ENCODE measurements around the gene TIMMDC1. TPM values are rescaled to one million over a fixed set of nuclear protein-coding genes. Genes with fewer than 3 reads are reported as not detected.

TIMMDC1 gene
- total and polyA plus RNA-seq, 2 of the 4 experiments (the other 2 are of a cell fraction): 52.5 to 56.6 TPM

DNA sequence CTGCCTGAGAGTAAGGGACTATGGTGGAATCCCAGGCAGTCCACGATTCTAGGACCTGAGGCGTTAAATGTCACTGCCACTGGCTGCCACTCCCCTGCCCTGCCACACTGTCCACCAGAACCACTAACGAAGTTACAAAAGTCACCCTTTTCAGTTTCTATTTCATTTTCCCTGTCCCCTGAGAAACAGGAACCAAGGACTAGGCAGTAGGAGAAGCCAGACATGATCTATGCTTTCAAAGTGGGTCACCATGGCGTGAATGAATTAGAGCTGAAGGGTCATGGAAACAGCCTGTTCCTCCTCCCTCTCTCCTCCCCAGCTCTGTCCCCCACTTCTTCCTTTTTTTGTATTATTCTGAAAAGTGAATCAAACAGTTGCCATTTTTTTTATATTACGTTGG, 71.9 kb downstream of the TIMMDC1 start:
- no peak for ATAC-seq (ENCODE audit: low read depth)

More for the DNA sequence above, 71.9 kb downstream of the TIMMDC1 start:
- no peak overlapping the region for H3K27ac ChIP-seq (ENCODE audit: insufficient read depth, low read length)
- no peak overlapping the region for H3K4ac ChIP-seq (ENCODE audit: low read depth, low read length)
- no peak overlapping the region for H2BK20ac ChIP-seq (ENCODE audit: low read depth, low read length)
- H4K91ac ChIP-seq (ENCODE audit: insufficient read depth, low read depth, low read length): no peak overlapping the region
- CTCF ChIA-PET: no interaction called here
- H2BK120ac ChIP-seq (ENCODE audit: low read depth, low read length): no peak overlapping the region
- no peaks in the 10 kb centered on the region for H3K79me1 ChIP-seq (ENCODE audit: low read depth in 1 of 2, low read length in 2 of 2)
- H3K9me1 ChIP-seq (ENCODE audit: insufficient read depth, low read length): no peaks in the 10 kb centered on the region
- H2BK5ac ChIP-seq (ENCODE audit: low read depth, low read length, poor library complexity, severe bottlenecking): no peak overlapping the region
- TF ChIP-seq, protein P1, sequence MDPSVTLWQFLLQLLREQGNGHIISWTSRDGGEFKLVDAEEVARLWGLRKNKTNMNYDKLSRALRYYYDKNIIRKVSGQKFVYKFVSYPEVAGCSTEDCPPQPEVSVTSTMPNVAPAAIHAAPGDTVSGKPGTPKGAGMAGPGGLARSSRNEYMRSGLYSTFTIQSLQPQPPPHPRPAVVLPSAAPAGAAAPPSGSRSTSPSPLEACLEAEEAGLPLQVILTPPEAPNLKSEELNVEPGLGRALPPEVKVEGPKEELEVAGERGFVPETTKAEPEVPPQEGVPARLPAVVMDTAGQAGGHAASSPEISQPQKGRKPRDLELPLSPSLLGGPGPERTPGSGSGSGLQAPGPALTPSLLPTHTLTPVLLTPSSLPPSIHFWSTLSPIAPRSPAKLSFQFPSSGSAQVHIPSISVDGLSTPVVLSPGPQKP (IDR thresholded peaks at IDR 0.05; ENCODE audit: borderline replicate concordance, low read depth, low read length): no peak
- TF ChIP-seq MAZ (IDR thresholded peaks at IDR 0.05; ENCODE audit: borderline replicate concordance, low read depth, low read length): no peak
- TF ChIP-seq SMC3 (IDR thresholded peaks at IDR 0.05; ENCODE audit: low read depth, low read length): no peak
- no peak for TF ChIP-seq RAD21 (IDR thresholded peaks at IDR 0.05; ENCODE audit: low read length)
- no peak for TF ChIP-seq CHD1 (IDR thresholded peaks at IDR 0.05; ENCODE audit: low read depth, low read length)
- TF ChIP-seq RCOR1 (IDR thresholded peaks at IDR 0.05; ENCODE audit: insufficient replicate concordance, low read length): no peak
- no peak for TF ChIP-seq MAFK (IDR thresholded peaks at IDR 0.05; ENCODE audit: low read depth, low read length)
- no peak for TF ChIP-seq CEBPB (IDR thresholded peaks at IDR 0.05; ENCODE audit: low read depth, low read length)
- TF ChIP-seq POLR2A (IDR thresholded peaks at IDR 0.05; ENCODE audit: low read depth, low read length): no peak
- TF ChIP-seq, protein P2, sequence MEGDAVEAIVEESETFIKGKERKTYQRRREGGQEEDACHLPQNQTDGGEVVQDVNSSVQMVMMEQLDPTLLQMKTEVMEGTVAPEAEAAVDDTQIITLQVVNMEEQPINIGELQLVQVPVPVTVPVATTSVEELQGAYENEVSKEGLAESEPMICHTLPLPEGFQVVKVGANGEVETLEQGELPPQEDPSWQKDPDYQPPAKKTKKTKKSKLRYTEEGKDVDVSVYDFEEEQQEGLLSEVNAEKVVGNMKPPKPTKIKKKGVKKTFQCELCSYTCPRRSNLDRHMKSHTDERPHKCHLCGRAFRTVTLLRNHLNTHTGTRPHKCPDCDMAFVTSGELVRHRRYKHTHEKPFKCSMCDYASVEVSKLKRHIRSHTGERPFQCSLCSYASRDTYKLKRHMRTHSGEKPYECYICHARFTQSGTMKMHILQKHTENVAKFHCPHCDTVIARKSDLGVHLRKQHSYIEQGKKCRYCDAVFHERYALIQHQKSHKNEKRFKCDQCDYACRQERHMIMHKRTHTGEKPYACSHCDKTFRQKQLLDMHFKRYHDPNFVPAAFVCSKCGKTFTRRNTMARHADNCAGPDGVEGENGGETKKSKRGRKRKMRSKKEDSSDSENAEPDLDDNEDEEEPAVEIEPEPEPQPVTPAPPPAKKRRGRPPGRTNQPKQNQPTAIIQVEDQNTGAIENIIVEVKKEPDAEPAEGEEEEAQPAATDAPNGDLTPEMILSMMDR (conservative IDR thresholded peaks at IDR 0.05; ENCODE audit: low read depth, low read length): no peak
- no peak for TF ChIP-seq RFX5 (IDR thresholded peaks at IDR 0.05; ENCODE audit: low read depth, low read length)
- no peak for TF ChIP-seq BHLHE40 (IDR thresholded peaks at IDR 0.05; ENCODE audit: low read depth, low read length)
- TF ChIP-seq, protein P3, sequence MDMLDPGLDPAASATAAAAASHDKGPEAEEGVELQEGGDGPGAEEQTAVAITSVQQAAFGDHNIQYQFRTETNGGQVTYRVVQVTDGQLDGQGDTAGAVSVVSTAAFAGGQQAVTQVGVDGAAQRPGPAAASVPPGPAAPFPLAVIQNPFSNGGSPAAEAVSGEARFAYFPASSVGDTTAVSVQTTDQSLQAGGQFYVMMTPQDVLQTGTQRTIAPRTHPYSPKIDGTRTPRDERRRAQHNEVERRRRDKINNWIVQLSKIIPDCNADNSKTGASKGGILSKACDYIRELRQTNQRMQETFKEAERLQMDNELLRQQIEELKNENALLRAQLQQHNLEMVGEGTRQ (IDR thresholded peaks at IDR 0.05; ENCODE audit: low read depth, low read length): no peak
- TF ChIP-seq MXI1 (IDR thresholded peaks at IDR 0.05; ENCODE audit: borderline replicate concordance, low read depth, low read length): no peak
- no peak for TF ChIP-seq NFE2L2 (IDR thresholded peaks at IDR 0.05; ENCODE audit: low read depth, low read length)
- no peak for TF ChIP-seq FOS (IDR thresholded peaks at IDR 0.05; ENCODE audit: low read depth, low read length)
- H2AFZ ChIP-seq (replicated peaks; ENCODE audit: low read length, poor library complexity): no peak overlapping the region
- H4K5ac ChIP-seq (ENCODE audit: low read depth, low read length): no peak overlapping the region
- no peak overlapping the region for H2AK9ac ChIP-seq (replicated peaks; ENCODE audit: low read depth, low read length, poor library complexity)
- DNase-seq: no peak
- no peak overlapping the region for H4K8ac ChIP-seq (ENCODE audit: low read depth in 2 of 2, low read length in 2 of 2)
- no peak overlapping the region for H3K4me3 ChIP-seq (ENCODE audit: insufficient read depth, low read depth, low read length)
- peaks cover 4% of the 10 kb centered on the region for H3K27me3 ChIP-seq (ENCODE audit: control insufficient read depth, insufficient read depth, low read length)
- no CpG with 5 or more reads among the region's 5 CpGs for WGBS, 2 experiments (ENCODE audit: extremely low coverage in 2 of 2, insufficient read length in 1 of 2)
- H2AK5ac ChIP-seq (ENCODE audit: low read depth, low read length): no peak overlapping the region
- H3K4me1 ChIP-seq (ENCODE audit: control insufficient read depth, insufficient read depth, low read length): no peaks in the 10 kb centered on the region
- in situ Hi-C loops (cut with MboI; ENCODE audit: low sequenced_read_pairs): no loop called here
- H3K56ac ChIP-seq (ENCODE audit: extremely low read depth, insufficient read depth, low read length): no peak overlapping the region
- H3K9ac ChIP-seq (ENCODE audit: low read depth, low read length): no peak overlapping the region
- H3K23ac ChIP-seq (ENCODE audit: low read depth, low read length): no peak overlapping the region
- H3K14ac ChIP-seq (replicated peaks; ENCODE audit: low read depth, low read length): no peak overlapping the region
- no peak overlapping the region for H3K18ac ChIP-seq (ENCODE audit: low read depth, low read length)
- no TSS peak for BruUV-seq (replicated peaks)
- H2BK15ac ChIP-seq (ENCODE audit: low read depth, low read length): no peak overlapping the region
- no peaks in the 10 kb centered on the region for H3K9me3 ChIP-seq (ENCODE audit: control insufficient read depth, insufficient read depth, low read length)
- no peak overlapping the region for H3K4me2 ChIP-seq (ENCODE audit: low read depth, low read length)
- dilution Hi-C loops (cut with HindIII; ENCODE audit: low sequenced_read_pairs, unreplicated experiment): no loop called here
- no peaks in the 10 kb centered on the region for H4K20me1 ChIP-seq (ENCODE audit: insufficient read depth, low read length)
- intact Hi-C loops (cut with micrococcal nuclease): no loop called here
- POLR2A ChIA-PET (ENCODE audit: unreplicated experiment): no interaction called here
- no peaks in the 10 kb centered on the region for H3K36me3 ChIP-seq (ENCODE audit: control insufficient read depth, insufficient read depth, low read length)

Measured in IMR-90 (cell line).